Heart right ventricle (tissue), 16 donors: Measurements from ENCODE around the gene MRPL2. TPM values are rescaled to one million over a fixed set of nuclear protein-coding genes. Genes with fewer than 3 reads are reported as not detected.

Experiments used
- ATAC-seq, 8 donors: fragments of 200-7000 bp; cut with Tn5 transposase; one replicate each; pipeline ENCODE4 v1.9.1; 2020; ENCODE audit warnings: mild to moderate bottlenecking in 8 of 8, moderate library complexity in 8 of 8, moderate number of reproducible peaks in 1 of 8
- DNase-seq, 2 donors: peaks; one replicate each; pipeline ENCODE4 v3.0.0-alpha.2; 2020
- H3K27ac ChIP-seq, 10 donors: fragments of 200-600 bp; sonication (generic) in 2 of 10; one replicate each; pipeline versions ENCODE4 v1.5.0 to v1.8.0; 2020 to 2022; ENCODE audit warnings: mild to moderate bottlenecking in 3 of 10
- H3K27me3 ChIP-seq, 7 donors: fragments of 200-600 bp; one replicate each; pipeline ENCODE4 v1.8.0; 2021 to 2022; ENCODE audit warnings: mild to moderate bottlenecking in 2 of 7
- H3K36me3 ChIP-seq, 9 donors: fragments of 200-600 bp; sonication (generic) in 1 of 9; one replicate each; pipeline versions ENCODE4 v1.5.0 to v1.8.0; 2020 to 2022; ENCODE audit warnings: mild to moderate bottlenecking in 2 of 9
- H3K4me1 ChIP-seq, 9 donors: fragments of 200-600 bp; sonication (generic) in 1 of 9; one replicate each; pipeline versions ENCODE4 v1.5.0 to v1.8.0; 2020 to 2022; ENCODE audit warnings: mild to moderate bottlenecking in 4 of 9
- H3K4me3 ChIP-seq, 10 donors: fragments of 200-600 bp; sonication (generic) in 2 of 10; one replicate each; pipeline versions ENCODE4 v1.5.0 to v1.8.0; 2020 to 2022; ENCODE audit warnings: mild to moderate bottlenecking in 7 of 10, moderate library complexity in 2 of 10
- H3K9me3 ChIP-seq, 11 donors: fragments of 200-600 bp in 10 of 11; sonication (generic) in 2 of 11; one replicate each; pipeline versions ENCODE4 v1.5.0 to v1.8.0; 2013 to 2022; ENCODE audit warnings: mild to moderate bottlenecking in 2 of 11, control low read depth in 1 of 11, moderate library complexity in 1 of 11
- WGBS, 2 donors: extraction: QIAGEN DNeasy Blood & Tissue Kit; methylation state at CpG; one replicate each; pipeline ENCODE4 v1.1.7; 2013; ENCODE audit warnings: inconsistent platforms in 1 of 2; 5-methylcytosine and 5-hydroxymethylcytosine counted together
- intact Hi-C, 10 donors: fragments of 100-400 bp; cut with DNase I; formaldehyde crosslinking; loops; one replicate each; pipeline versions ENCODE4 v1.11.1 to v1.14.2; 2022
- polyA plus RNA-seq, 2 donors: library from polyadenylated mRNA; stranded (reverse); fragments of 200-250 nt; gene quantifications; one replicate each; pipeline ENCODE4 v1.2.3, GENCODE V29; 2013
- total RNA-seq, 10 donors: library from RNA; stranded (reverse); fragmentation: NEBNext Ultra II Directional in 3 of 10; extraction: Animal tissue kit (Norgen Biotek cat#: 25700) in 3 of 10; gene quantifications; one replicate each; pipeline versions ENCODE4 v1.2.1 to v1.2.4, GENCODE V29; 2021 to 2023
- TF ChIP-seq, protein P1 (sequence below), 9 donors: fragments of 200-600 bp; sonication (generic) in 2 of 9; IDR thresholded peaks; one replicate each; pipeline versions ENCODE4 v1.5.0 to v1.8.0; 2021 to 2022; ENCODE audit warnings: antibody characterized with exemption in 9 of 9, mild to moderate bottlenecking in 5 of 9, moderate library complexity in 1 of 9
- donor health status: Arrhythmogenic right ventricular cardiomyopathy.
- donor health status: ischemic (EF 13 %, LVEDD 7.1; RV severe dilation, severe dysfunction).
- donor health status: healthy with polysubstance abuse.
- donor health status: DM: no; HTN: yes; CAD: no.
- donor health status: DM: no; HTN: no; CAD: no.
- donor health status: ischemic (EF 25% LVEDD 6.9; RV normal size, moderate dysfunction).
- donor health status: ischemic (EF 25% LVEDD 5.7; RV mildly dilated, moderate dysfunction).
- donor health status: healthy.
- donor health status: DM: yes; HTN: yes; CAD: no.
- donor health status: Ischemic cardiomyopathy.
- donor health status: ischemic (EF 35%, LVEDD 5.7; RV mildly dilated, moderate dysfunction).
- donor health status: nonischemic (EF 11% LVEDD 7.7; RV severe dilation, severe dysfunction).
- donor health status: DM: yes; HTN: yes; CAD: no.
- donor health status: PGD.
- donor health status: ischemic (EF 29% LVEDD 5.4; RV normal size, mild dysfunction).
- donor health status: nonischemic (EF 23%, LVEDD 6.1; RV moderate dilation, normal function).

The MRPL2 gene
- total and polyA plus RNA-seq, 12 donors, result 76.0 to 165 (median 97.6) TPM

DNA sequence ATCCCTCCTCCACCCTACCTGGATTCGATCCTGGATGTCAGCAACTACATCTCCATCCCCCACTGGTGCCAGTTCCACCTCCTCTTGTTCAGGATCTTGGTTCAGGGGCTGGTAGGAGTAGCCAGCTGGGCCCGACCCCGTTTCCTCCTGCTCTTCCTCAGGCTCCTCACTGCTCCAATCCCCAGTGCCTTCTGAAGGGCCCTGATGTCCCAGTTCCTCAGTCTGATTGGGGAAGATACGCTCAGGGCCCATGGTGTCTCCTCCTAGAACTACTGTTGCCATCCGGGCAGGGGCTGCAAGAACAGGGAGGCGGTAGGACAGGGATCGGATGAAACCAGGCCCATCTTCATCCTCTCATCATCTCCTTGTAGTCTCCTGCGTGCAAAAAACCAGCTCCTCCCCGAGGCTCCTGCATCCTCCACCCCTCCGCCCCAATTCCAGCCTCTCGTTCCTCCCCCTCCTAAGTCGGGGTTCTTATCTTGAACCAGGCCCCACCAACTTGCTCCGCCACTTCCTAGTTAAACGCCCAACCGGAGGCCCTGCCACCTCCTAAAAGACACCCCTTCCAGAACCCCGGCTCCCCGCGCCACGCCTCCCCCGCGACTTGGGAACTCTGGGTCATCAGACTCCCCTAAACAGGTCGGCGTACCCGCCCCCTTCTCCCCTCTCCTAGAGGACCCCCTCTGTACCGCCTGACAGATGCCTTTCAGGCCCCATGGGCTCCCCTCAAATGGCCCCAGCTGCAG, 46.0 kb downstream of the MRPL2 start:
- no peaks in the 10 kb centered on the region for H3K27me3 ChIP-seq
- TF ChIP-seq, protein P1, sequence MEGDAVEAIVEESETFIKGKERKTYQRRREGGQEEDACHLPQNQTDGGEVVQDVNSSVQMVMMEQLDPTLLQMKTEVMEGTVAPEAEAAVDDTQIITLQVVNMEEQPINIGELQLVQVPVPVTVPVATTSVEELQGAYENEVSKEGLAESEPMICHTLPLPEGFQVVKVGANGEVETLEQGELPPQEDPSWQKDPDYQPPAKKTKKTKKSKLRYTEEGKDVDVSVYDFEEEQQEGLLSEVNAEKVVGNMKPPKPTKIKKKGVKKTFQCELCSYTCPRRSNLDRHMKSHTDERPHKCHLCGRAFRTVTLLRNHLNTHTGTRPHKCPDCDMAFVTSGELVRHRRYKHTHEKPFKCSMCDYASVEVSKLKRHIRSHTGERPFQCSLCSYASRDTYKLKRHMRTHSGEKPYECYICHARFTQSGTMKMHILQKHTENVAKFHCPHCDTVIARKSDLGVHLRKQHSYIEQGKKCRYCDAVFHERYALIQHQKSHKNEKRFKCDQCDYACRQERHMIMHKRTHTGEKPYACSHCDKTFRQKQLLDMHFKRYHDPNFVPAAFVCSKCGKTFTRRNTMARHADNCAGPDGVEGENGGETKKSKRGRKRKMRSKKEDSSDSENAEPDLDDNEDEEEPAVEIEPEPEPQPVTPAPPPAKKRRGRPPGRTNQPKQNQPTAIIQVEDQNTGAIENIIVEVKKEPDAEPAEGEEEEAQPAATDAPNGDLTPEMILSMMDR (IDR thresholded peaks at IDR 0.05), result no peak
- ATAC-seq (peak in 1 of 8 donors; percentile 0), DNase-seq (no peak)
- intact Hi-C loops, result loop anchor here in 4 of 10 donors (1.0 to 5.0 kb wide), 5 partner anchors 39 to 159 kb away; partner anchors contain the start of genes KLC4 (in 2 of the 4), MRPL2 (in 2 of the 4), CUL7 (in 1 of the 4) and SRF (in 1 of the 4)
- H3K36me3 ChIP-seq, result peaks cover 0 to 59% (median 19%) of the 10 kb centered on the region in 9 donors
- 2 to 4% methylated on average over 25 of the region's 25 CpGs for WGBS, 2 donors
- H3K4me3 ChIP-seq, result peak overlapping the region; percentile 65 to 85 (median 76)
- peak overlapping the region; percentile 35 to 90 (median 86) for H3K27ac ChIP-seq
- H3K9me3 ChIP-seq, result no peaks in the 10 kb centered on the region
- peaks cover 12 to 56% (median 50%) of the 10 kb centered on the region in 9 donors for H3K4me1 ChIP-seq

DNA sequence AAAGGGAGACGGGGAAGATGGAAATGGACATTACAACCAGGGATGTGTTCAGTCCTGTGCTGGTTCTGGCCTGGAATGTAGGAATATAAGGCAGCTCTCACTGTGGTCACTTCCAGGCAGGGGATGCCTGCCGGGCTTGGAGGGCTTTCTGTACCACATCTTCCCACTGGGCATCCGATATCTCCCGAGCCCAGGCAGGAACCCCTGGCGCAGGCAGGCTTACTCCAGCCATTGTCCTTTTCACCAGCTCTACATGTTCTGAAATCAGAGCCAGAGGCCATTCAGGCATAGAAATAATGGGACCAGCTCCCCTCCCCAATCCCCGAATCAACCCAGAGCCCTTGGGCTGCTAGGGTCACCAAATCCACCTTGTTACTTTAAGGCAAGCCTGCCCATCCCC, 46.9 kb downstream of the MRPL2 start:
- H3K4me3 ChIP-seq, result peak overlapping the region in 1 of 10 donors; percentile 77
- 76 to 84% methylated on average over 6 of the region's 6 CpGs for WGBS, 2 donors

DNA sequence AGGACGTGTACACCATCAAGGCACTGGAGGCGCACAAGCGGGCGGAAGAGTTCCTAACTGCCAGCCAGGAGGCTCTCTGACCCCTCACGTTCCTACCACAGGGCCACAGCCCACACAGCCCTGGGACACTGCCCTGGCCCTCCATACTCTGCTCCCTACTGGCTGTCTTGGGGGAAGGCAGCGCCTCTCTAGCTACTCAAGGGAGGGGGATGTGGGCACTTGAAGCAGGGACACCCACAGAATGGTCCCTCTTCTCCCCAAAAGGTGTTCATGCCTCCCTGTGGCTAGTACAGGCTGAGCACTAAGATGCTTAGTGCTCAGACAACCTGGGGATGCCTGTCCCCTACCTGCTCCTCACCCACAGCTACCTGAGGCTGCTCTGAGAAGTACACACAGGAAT, 48.0 kb downstream of the MRPL2 start:
- H3K4me1 ChIP-seq, result peaks cover 11 to 35% (median 31%) of the 10 kb centered on the region in 9 donors
- peaks cover 0 to 66% (median 31%) of the 10 kb centered on the region in 9 donors for H3K36me3 ChIP-seq
- no peak for ATAC-seq
- no peak overlapping the region for H3K27ac ChIP-seq
- intact Hi-C loops, result loop anchor here in 4 of 10 donors (5.0 kb wide), 4 partner anchors 41 to 161 kb away; partner anchors contain the start of genes CUL7 (in 1 of the 4), KLC4 (in 1 of the 4), MRPL2 (in 1 of the 4) and SRF (in 1 of the 4)
- no peaks in the 10 kb centered on the region for H3K27me3 ChIP-seq
- no peak overlapping the region for H3K4me3 ChIP-seq
- WGBS, 2 donors, result 74 to 82% methylated on average over 6 of the region's 6 CpGs
- DNase-seq, result no peak
- no peaks in the 10 kb centered on the region for H3K9me3 ChIP-seq
- TF ChIP-seq, protein P1 (IDR thresholded peaks at IDR 0.05), result no peak

More for the DNA sequence above, 46.9 kb downstream of the MRPL2 start:
- ATAC-seq (no peak), DNase-seq (no peak)
- Histone ChIP-seq H3K27me3 (no peaks in the 10 kb centered on the region), H3K4me1 (peaks cover 12 to 47% (median 43%) of the 10 kb centered on the region in 9 donors), H3K27ac (peak overlapping the region in 4 of 10 donors; percentile 10 to 90 (median 84)), H3K9me3 (no peaks in the 10 kb centered on the region), H3K36me3 (peaks cover 0 to 59% (median 27%) of the 10 kb centered on the region in 9 donors)
- TF ChIP-seq, protein P1 (IDR thresholded peaks at IDR 0.05), result no peak
- intact Hi-C loops, result loop anchor here in 4 of 10 donors (5.0 kb wide), 4 partner anchors 40 to 160 kb away; partner anchors contain the start of genes CUL7 (in 1 of the 4), KLC4 (in 1 of the 4), MRPL2 (in 1 of the 4) and SRF (in 1 of the 4)

DNA sequence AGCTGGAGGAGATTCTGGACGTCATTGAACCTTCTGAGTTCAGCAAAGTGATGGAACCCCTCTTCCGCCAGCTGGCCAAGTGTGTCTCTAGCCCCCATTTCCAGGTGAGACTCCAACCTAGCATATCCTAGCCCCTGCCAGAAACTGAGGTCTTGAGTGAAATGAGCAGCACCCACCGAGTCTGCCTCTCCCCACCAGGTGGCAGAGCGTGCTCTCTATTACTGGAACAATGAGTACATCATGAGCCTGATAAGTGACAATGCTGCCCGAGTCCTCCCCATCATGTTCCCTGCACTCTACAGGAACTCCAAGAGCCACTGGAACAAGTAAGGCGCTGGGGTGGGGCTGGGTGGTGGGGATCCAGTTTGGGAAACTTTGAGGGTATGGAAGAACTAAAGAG, 50.1 kb downstream of the MRPL2 start:
- intact Hi-C loops, result loop anchor here in 9 of 10 donors (1.0 to 10.0 kb wide), 4 partner anchors 94 to 134 kb away; partner anchors contain the start of gene PTCRA (in 1 of the 9)
- no peaks in the 10 kb centered on the region for H3K9me3 ChIP-seq
- H3K4me1 ChIP-seq, result peaks cover 2 to 18% (median 13%) of the 10 kb centered on the region in 9 donors
- H3K27ac ChIP-seq, result no peak overlapping the region
- DNase-seq (peak; percentile 35 to 42), ATAC-seq (peak in 3 of 8 donors; percentile 19 to 31 (median 22))
- no peak overlapping the region for H3K4me3 ChIP-seq
- 53 to 59% methylated on average over 6 of the region's 6 CpGs for WGBS, 2 donors
- no peaks in the 10 kb centered on the region for H3K27me3 ChIP-seq
- H3K36me3 ChIP-seq, result peaks cover 0 to 79% (median 37%) of the 10 kb centered on the region in 9 donors
- TF ChIP-seq, protein P1 (IDR thresholded peaks at IDR 0.05), result peak; percentile 22 to 61 (median 54)
